ENCODE results near the gene TMCC3.

DNA sequence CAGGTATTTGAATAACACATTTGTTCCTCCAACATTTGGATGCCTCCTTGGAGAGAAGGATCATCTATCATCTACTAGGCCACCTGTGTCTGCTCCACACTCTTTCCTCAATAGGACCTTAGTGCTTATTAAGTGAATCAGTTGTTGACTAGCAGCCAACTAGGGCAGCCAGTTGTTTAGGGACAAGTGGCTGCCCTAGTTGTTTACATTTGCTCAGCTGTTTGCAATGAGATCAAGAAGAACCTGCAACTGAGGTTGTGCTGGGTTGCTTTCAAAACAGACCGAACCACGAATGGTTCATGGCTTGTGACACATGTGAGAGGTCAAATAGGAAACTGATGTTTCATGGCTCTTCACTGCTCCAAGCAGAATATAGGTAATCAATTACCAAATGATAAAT, 53.8 kb downstream of the TMCC3 start:
- TF ChIP-seq, protein P1, sequence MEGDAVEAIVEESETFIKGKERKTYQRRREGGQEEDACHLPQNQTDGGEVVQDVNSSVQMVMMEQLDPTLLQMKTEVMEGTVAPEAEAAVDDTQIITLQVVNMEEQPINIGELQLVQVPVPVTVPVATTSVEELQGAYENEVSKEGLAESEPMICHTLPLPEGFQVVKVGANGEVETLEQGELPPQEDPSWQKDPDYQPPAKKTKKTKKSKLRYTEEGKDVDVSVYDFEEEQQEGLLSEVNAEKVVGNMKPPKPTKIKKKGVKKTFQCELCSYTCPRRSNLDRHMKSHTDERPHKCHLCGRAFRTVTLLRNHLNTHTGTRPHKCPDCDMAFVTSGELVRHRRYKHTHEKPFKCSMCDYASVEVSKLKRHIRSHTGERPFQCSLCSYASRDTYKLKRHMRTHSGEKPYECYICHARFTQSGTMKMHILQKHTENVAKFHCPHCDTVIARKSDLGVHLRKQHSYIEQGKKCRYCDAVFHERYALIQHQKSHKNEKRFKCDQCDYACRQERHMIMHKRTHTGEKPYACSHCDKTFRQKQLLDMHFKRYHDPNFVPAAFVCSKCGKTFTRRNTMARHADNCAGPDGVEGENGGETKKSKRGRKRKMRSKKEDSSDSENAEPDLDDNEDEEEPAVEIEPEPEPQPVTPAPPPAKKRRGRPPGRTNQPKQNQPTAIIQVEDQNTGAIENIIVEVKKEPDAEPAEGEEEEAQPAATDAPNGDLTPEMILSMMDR (IDR thresholded peaks at IDR 0.05) = no peak
- TF ChIP-seq POLR2A (IDR thresholded peaks at IDR 0.05) = no peak
- no peak for TF ChIP-seq EP300 (IDR thresholded peaks at IDR 0.05)
- TF ChIP-seq POLR2AphosphoS5 (IDR thresholded peaks at IDR 0.05) = no peak

Measured in suprapubic skin (tissue), 4 donors.